Activated CD4-positive, alpha-beta T cell treated with anti-CD3 and anti-CD28 coated beads, Interleukin-2, amount 10 ng/mL, durations not matched to agents 7 days and 5 days (primary cell): ENCODE results near the gene IRGC. TPM values are rescaled to one million over a fixed set of nuclear protein-coding genes. Genes with fewer than 3 reads are reported as not detected.

Experiments used
- CTCF ChIA-PET: fragments of 350-600 bp; sonication (Branson Sonifier 250); formaldehyde crosslinking; loops from one replicate; lab custom pipeline; 2021; ENCODE audit warnings: antibody characterized with exemption; lab: Charles Lee
- POLR2A ChIA-PET: fragments of 350-600 bp; sonication (Branson Sonifier 250); formaldehyde crosslinking; loops from one replicate; lab custom pipeline; 2021; ENCODE audit warnings: antibody characterized with exemption; lab: Charles Lee
- DNase-seq: peaks from one replicate; pipeline ENCODE4 v3.0.0-alpha.2; 2020
- H3K27ac Mint-ChIP-seq: one replicate; pipeline ENCODE4 v1.8.0; 2021; ENCODE audit warnings: mild to moderate bottlenecking, moderate library complexity, mixed read lengths
- H3K27me3 Mint-ChIP-seq: one replicate; pipeline ENCODE4 v1.8.0; 2021; ENCODE audit warnings: mixed read lengths
- H3K36me3 Mint-ChIP-seq: one replicate; pipeline ENCODE4 v1.8.0; 2021; ENCODE audit warnings: low read depth, mixed read lengths
- H3K4me1 Mint-ChIP-seq: one replicate; pipeline ENCODE4 v1.8.0; 2021; ENCODE audit warnings: mixed read lengths
- H3K4me3 Mint-ChIP-seq: one replicate; pipeline ENCODE4 v1.8.0; 2021; ENCODE audit warnings: mild to moderate bottlenecking, moderate library complexity, mixed read lengths
- H3K9me3 Mint-ChIP-seq: one replicate; pipeline ENCODE4 v1.8.0; 2021; ENCODE audit warnings: mixed read lengths
- total RNA-seq, 2 experiments: library from RNA; stranded (reverse); gene quantifications; one replicate each; pipeline ENCODE4 v1.2.3, GENCODE V29; 2021

IRGC gene
- total RNA-seq, 2 experiments from 2014 or later: not detected

GRCh38 chr19:43713208-43713607 lies 2.7 kb upstream of the IRGC start:
- CTCF ChIA-PET: no interaction called here
- no peak for DNase-seq
- Mint-ChIP-seq H3K4me1 (no peaks in the 10 kb centered on the region), H3K27ac (no peak overlapping the region), H3K4me3 (no peak overlapping the region), H3K36me3 (peaks cover 2% of the 10 kb centered on the region), H3K27me3 (no peaks in the 10 kb centered on the region), H3K9me3 (peaks cover 4% of the 10 kb centered on the region)
- POLR2A ChIA-PET: no interaction called here

- no peaks in the 10 kb centered on the region for H3K27me3 Mint-ChIP-seq
- no peak overlapping the region for H3K4me3 Mint-ChIP-seq
- DNase-seq: no peak
- ChIA-PET POLR2A (no interaction called here), CTCF (no interaction called here)
- no peaks in the 10 kb centered on the region for H3K36me3 Mint-ChIP-seq
- H3K9me3 Mint-ChIP-seq: no peaks in the 10 kb centered on the region
- no peaks in the 10 kb centered on the region for H3K4me1 Mint-ChIP-seq
- no peak overlapping the region for H3K27ac Mint-ChIP-seq
Observed at GRCh38 chr19:43718627-43719377, 2.9 kb downstream of the IRGC start.

DNA sequence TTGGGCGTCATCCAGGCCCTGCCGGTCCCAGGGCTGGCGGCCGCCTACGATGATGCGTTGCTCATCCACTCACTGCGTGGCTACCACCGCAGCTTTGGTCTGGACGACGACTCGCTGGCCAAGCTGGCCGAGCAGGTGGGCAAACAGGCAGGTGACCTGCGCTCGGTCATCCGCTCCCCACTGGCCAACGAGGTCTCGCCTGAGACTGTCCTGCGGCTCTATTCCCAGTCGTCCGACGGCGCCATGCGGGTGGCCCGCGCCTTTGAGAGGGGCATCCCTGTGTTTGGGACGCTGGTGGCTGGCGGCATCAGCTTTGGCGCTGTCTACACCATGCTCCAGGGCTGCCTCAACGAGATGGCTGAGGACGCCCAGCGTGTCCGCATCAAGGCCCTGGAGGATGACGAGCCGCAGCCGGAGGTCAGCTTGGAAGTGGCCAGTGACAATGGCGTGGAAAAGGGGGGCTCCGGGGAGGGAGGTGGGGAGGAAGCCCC lies 3.5 kb downstream of the IRGC start:
- ChIA-PET POLR2A (no interaction called here), CTCF (no interaction called here)
- H3K36me3 Mint-ChIP-seq: no peaks in the 10 kb centered on the region
- DNase-seq: no peak
- H3K27me3 Mint-ChIP-seq: no peaks in the 10 kb centered on the region
- no peaks in the 10 kb centered on the region for H3K9me3 Mint-ChIP-seq
- no peak overlapping the region for H3K4me3 Mint-ChIP-seq
- no peaks in the 10 kb centered on the region for H3K4me1 Mint-ChIP-seq
- no peak overlapping the region for H3K27ac Mint-ChIP-seq

DNA sequence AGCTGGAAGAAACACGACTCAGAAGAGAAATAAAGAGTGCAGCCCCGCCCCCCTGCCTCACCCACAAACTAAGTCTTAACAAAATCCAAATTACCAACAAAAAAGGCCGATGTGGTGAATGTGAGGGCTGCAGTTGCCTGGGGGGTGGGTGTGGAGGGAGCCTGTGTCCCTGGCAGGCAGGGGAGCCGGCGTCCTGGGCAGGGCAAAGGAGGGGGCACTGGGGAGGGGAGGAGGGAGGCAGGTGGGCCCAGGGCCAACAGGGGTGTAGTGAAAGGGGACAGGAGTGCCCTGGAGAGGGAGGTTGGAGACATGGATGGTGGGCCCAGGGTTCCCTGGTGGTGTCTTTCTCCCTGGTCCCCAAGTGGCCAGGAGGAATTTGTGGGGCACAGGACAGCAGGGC lies 4.0 kb downstream of the IRGC start:
- H3K9me3 Mint-ChIP-seq: no peaks in the 10 kb centered on the region
- H3K36me3 Mint-ChIP-seq: no peaks in the 10 kb centered on the region
- H3K4me1 Mint-ChIP-seq: no peaks in the 10 kb centered on the region
- H3K4me3 Mint-ChIP-seq: no peak overlapping the region
- POLR2A ChIA-PET: no interaction called here
- CTCF ChIA-PET: no interaction called here
- no peak overlapping the region for H3K27ac Mint-ChIP-seq
- DNase-seq: no peak
- H3K27me3 Mint-ChIP-seq: no peaks in the 10 kb centered on the region

DNA sequence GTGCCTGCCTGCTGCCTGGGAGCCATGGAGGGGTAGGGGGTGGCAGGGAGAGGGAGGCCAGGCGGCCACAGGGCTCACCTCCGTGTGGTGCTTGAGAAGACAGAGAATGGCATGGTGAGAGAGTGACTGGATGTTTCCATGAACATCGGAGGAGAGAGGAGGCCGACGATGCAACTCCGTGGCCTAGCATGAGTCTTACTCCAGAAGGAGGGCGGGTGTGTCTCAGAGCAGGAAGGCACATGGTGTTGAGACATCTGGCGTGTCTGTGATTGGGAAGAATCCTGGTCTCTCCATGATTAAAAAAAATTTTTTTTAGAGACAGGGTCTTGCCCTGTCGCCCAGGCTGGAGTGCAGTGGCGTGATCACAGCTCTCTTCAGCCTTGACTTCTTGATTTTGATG lies 5.1 kb downstream of the IRGC start:
- Mint-ChIP-seq H3K36me3 (no peaks in the 10 kb centered on the region), H3K4me3 (no peak overlapping the region), H3K4me1 (peaks cover 6% of the 10 kb centered on the region), H3K27ac (no peak overlapping the region), H3K9me3 (no peaks in the 10 kb centered on the region), H3K27me3 (no peaks in the 10 kb centered on the region)
- ChIA-PET POLR2A (no interaction called here), CTCF (interaction anchor here (0.6 to 1.4 kb wide), 3 partner anchors 10 to 577 kb away, joined by 3 to 4 read pairs (median 4); no protein-coding TSS in a partner anchor)
- DNase-seq: no peak

GRCh38 chr19:43721469-43722048 lies 5.7 kb downstream of the IRGC start:
- Mint-ChIP-seq H3K9me3 (no peaks in the 10 kb centered on the region), H3K27ac (no peak overlapping the region), H3K4me3 (no peak overlapping the region), H3K4me1 (peaks cover 6% of the 10 kb centered on the region), H3K27me3 (no peaks in the 10 kb centered on the region), H3K36me3 (no peaks in the 10 kb centered on the region)
- POLR2A ChIA-PET: no interaction called here
- CTCF ChIA-PET: interaction anchor here (0.6 to 1.4 kb wide), 5 partner anchors 10 to 576 kb away, joined by 3 to 4 read pairs (median 3); no protein-coding TSS in a partner anchor
- no peak for DNase-seq

DNA sequence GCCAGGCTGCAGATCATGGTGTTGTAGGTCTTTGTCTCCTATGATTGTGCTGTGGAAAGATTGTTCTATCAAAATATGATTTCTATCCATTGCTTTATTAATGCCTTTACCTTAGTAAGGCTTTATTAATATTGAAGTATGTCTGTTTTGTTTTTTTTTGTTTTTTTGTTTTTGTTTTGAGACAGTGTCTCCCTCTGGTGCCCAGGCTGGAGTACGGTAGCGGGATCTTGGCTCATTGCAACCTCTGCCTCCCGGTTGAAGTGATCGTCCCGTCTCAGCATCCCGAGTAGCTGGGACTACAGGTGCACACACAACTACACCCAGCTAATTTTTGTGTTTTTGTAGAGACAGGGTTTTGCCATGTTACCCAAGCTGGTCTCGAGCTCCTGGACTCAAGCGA lies 7.7 kb downstream of the IRGC start:
- Mint-ChIP-seq H3K27me3 (no peaks in the 10 kb centered on the region), H3K27ac (no peak overlapping the region), H3K9me3 (no peaks in the 10 kb centered on the region), H3K36me3 (peaks cover 6% of the 10 kb centered on the region), H3K4me3 (no peak overlapping the region), H3K4me1 (peaks cover 6% of the 10 kb centered on the region)
- ChIA-PET CTCF (interaction anchor here (1.0 to 1.4 kb wide), 2 partner anchors 22 to 28 kb away, joined by 3 read pairs; no protein-coding TSS in a partner anchor), POLR2A (no interaction called here)
- no peak for DNase-seq

- CTCF ChIA-PET: interaction anchor here (1.7 kb wide), 1 partner anchor 11 kb away, joined by 5 read pairs; no protein-coding TSS in a partner anchor
- Mint-ChIP-seq H3K27ac (no peak overlapping the region), H3K27me3 (no peaks in the 10 kb centered on the region), H3K4me3 (no peak overlapping the region), H3K4me1 (peaks cover 6% of the 10 kb centered on the region), H3K36me3 (peaks cover 14% of the 10 kb centered on the region), H3K9me3 (no peaks in the 10 kb centered on the region)
- POLR2A ChIA-PET: no interaction called here
- no peak for DNase-seq
Observed at GRCh38 chr19:43724896-43725295, 9.0 kb downstream of the IRGC start.

DNA sequence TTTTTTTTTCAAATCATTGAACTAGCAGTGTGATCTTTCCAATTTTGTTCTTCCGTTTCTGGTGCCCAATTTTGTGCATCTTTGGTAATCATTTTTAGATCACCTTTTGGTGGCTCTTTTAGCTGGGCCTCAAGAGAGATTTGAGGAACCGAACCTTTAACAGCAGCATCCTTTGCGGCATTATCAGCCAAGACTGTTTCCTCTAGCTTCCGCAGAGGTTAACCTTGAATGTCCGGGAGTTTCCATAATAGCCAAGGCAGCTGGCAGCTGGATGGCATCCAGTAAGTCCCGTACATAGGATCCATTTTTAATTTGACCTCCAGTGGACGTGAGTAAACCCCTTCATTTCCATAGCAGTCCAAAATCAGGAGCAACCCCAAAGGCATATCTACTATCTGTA lies 9.6 kb downstream of the IRGC start:
- no peaks in the 10 kb centered on the region for H3K9me3 Mint-ChIP-seq
- no peak overlapping the region for H3K4me3 Mint-ChIP-seq
- H3K4me1 Mint-ChIP-seq: peaks cover 6% of the 10 kb centered on the region
- H3K36me3 Mint-ChIP-seq: peaks cover 18% of the 10 kb centered on the region
- no peaks in the 10 kb centered on the region for H3K27me3 Mint-ChIP-seq
- POLR2A ChIA-PET: no interaction called here
- H3K27ac Mint-ChIP-seq: no peak overlapping the region
- CTCF ChIA-PET: interaction anchor here (1.4 to 1.7 kb wide), 2 partner anchors 11 to 20 kb away, joined by 4 to 5 read pairs; no protein-coding TSS in a partner anchor
- no peak for DNase-seq

- Mint-ChIP-seq H3K36me3 (peaks cover 23% of the 10 kb centered on the region), H3K27me3 (no peaks in the 10 kb centered on the region), H3K4me3 (no peak overlapping the region), H3K9me3 (no peaks in the 10 kb centered on the region), H3K27ac (no peak overlapping the region), H3K4me1 (peaks cover 6% of the 10 kb centered on the region)
- CTCF ChIA-PET: interaction anchor here (1.4 to 1.7 kb wide), 2 partner anchors 9 to 18 kb away, joined by 4 to 5 read pairs; no protein-coding TSS in a partner anchor
- POLR2A ChIA-PET: no interaction called here
- DNase-seq: no peak
Observed at GRCh38 chr19:43726736-43727592, 11.1 kb downstream of the IRGC start.

- Mint-ChIP-seq H3K4me1 (peaks cover 6% of the 10 kb centered on the region), H3K9me3 (no peaks in the 10 kb centered on the region), H3K27me3 (no peaks in the 10 kb centered on the region), H3K27ac (no peak overlapping the region), H3K4me3 (no peak overlapping the region), H3K36me3 (peaks cover 28% of the 10 kb centered on the region)
- ChIA-PET POLR2A (no interaction called here), CTCF (no interaction called here)
- DNase-seq: no peak
Observed at GRCh38 chr19:43727593-43727853, 11.6 kb downstream of the IRGC start.

- Mint-ChIP-seq H3K4me3 (no peak overlapping the region), H3K27me3 (no peaks in the 10 kb centered on the region), H3K4me1 (peaks cover 6% of the 10 kb centered on the region), H3K27ac (no peak overlapping the region), H3K9me3 (no peaks in the 10 kb centered on the region), H3K36me3 (peaks cover 39% of the 10 kb centered on the region)
- CTCF ChIA-PET: interaction anchor here (0.7 kb wide), 1 partner anchor 12 kb away, joined by 3 read pairs; no protein-coding TSS in a partner anchor
- DNase-seq: no peak
- POLR2A ChIA-PET: no interaction called here
Observed at GRCh38 chr19:43729919-43730318, 14.0 kb downstream of the IRGC start.
